Measurements from ENCODE around the gene DNHD1.

DNHD1 gene, protein sequence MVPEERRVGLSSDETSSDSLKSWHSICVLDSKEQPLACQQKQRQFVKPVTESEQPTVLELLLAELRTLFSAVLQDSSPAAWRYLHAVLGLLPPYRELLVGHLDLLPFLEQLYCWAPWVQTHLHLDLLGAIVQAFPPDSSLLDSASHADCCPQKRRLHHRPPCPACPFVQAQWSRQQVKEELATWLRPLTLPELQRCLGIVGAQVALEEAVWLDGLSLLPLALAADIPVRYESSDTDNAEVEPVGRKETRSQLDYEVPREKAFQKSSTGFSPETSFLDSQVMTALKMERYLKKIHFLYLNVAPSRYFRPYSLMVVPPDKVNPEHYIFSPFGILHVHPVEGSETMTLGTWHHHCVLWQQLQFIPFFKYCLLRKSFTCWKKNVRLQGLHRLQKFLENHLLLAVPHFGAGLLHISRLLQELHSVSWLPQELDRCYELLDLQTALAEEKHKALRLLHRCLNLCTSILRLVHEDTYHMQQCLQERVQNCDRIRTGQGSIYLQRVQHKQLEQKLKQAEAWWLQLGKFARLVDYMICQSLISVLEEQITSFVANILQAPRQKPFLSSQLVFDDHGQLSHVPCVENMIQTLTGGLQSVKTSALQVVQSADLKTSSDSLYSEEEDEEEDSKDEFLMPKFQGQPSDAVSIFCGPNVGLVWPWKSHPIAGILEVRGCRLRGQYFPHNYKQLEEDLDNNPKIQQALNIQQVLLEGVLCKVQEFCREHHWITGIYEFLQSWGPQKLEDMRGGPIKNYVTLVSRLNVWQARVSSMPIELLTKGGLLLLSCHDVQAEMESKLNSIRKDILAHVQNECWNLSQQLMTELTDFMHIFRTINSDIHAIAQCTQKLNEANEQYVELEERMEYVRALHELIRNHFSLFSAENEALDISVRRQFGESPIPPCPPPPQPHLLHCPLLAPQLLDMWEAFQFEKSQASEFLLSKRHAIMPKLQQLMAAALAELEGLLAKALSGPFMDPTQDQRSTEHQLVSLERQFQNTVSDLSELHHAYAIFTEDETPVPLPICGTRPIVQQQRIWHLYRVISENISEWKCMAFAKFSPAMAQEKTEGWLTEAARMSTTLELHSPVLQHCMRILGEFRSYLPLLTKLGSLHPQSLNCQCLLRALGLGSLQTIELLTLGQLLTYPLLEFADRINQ (N-terminal part only)

DNA sequence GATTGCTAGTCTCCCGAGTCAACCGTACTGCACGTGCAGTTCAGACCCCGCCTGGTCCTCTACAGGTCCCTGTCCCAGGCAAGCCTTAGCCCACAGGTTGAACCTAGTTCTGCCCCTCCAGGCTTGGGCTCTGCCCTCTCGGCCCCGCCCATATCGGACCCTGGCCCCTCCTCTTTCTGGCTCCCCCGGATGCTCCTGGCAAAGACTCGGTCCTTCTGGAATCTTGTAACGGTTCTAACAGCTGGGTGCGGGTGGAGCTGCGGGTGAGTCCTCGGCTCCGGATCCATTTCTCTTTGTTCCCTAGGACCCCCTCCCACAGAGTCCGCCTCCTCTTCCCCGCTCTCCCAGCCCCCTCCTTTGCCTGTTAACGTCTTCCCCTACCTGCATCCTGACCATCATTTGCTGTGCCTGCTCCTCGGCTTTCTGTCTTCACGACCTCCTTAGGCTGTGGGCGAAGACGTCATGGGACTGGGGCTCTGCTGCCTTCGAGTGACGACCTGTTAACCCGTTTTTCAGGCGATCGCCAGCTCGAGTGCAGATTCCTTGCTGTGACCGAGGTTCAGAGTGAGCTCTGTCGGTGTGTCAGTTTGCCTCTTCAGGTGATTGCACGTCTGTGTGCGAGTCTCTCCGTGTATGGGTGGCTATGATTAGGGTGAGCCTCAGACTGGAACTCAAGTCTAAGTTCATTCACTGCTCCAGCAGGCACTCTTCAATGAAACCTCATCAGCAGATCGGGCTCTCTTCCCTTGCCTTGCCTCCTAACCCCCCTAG lies at the start of gene DNHD1:
TSS of gene DNHD1 (plus strand) at position 212 of the 771 bp plus-strand sequence. CDS start 936 bp downstream, outside the sequence.
- no peak for DNase-seq

DNA sequence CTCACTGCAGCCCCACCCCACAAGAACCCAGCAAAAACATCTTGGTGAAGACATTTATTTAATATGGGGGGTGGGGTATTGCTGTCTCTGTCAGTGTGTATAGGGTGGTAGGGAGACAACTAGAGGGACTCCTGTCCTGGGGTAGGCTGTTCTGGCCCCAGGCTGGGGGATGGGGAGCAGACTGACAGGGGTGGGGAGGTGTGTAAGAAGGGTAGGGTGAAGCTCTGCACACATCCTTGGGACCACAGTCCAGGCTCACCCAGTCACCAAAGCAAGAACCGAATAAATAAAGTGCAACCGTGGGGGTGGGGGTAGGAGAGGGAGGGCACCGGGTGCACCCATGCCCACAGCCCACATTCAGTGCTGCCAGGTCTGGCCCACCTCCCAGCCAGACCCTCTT lies 48.5 kb upstream of the DNHD1 start:
- DNase-seq: no peak

DNA sequence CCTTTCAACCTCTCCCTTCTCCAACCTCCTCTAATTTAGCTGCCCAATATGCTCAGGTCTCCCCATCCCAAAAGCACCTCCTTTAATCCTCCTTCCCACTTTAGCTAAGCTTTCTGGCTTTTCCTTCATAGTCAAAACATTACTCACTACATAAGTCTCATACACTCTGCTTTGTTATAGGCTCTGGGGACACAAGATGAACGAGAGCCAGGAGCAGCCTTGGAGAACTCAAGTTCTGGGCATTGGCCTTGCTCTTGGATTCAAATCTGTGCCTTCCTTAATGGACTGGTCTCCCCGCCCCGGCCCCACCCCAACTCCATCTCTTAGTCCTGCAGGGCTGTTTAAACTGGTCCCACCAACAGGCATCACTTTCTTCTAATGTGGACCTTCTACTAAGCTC lies 44.9 kb upstream of the DNHD1 start:
- no peak for DNase-seq

DNA sequence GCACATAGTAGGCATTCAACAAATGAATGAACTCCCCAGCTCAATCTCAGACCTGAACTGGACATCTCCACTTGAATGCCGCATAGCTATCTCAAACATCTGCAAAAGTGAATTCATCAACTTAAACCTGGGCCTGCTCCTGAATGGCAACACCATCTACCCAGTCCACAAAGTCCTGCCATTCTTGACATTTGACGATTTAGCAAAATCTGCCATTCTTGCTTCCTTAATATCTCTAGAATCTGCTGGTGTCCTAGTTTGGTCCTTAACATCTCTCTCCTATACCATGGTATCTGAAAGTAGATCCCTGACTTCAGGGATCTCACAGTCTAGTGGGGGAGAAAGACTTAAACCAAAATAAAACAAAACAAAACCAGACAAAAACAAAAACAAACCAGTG lies 43.9 kb upstream of the DNHD1 start:
- no peak for DNase-seq

DNA sequence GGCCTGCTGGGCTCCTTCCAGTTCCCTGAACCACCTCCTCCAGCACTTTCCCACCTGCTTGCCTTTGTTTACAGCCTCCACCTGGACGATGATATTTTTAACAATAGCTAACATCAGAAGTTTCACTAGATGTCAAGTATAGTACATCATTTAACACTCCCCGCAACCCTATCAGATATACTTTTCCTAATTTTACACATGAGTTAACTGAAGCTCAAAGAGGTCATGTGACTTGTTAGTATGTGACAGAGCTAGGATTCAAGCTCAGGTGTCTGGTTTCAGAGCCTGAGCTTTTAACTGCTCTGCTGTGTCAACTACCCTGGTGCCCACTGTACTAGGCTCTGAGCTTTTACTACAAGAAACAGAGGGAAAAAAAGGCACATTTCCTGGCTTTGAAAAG lies 42.0 kb upstream of the DNHD1 start:
- no peak for DNase-seq

DNA sequence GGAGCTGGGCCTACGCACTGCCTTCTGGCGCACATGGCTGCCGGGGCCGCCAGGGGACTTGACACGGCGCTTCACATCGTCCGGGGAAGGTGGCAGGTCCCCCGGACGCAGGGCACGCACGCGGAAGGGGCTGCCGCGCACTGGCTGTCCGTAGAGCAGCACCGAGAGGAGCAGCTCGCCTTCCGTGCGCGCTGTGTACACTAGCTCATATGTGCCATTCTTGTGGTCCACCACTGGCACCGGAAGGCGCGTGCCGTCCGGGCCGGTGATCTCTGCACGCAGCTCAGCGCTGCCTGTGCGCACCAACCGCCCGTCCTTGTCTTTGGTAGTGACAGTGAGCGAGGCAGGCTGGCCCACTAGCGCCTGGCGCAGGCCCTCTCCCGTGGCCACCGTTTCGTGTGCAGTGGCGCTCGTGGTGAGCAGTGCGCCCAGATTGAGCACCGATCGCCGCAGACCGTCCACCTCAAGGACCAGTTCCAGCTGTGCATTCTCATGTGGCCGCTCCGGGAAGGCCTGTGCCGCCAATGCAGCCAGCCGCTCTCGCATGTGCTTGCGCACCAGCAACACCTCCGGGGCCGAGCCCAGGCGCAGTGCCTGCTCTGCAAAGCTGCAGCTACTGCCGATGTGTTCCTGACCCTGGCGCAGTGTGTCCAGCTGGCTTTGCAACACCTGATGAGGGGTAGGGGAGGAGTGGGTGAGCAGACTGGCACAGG lies 40.6 kb upstream of the DNHD1 start:
- DNase-seq: no peak

DNA sequence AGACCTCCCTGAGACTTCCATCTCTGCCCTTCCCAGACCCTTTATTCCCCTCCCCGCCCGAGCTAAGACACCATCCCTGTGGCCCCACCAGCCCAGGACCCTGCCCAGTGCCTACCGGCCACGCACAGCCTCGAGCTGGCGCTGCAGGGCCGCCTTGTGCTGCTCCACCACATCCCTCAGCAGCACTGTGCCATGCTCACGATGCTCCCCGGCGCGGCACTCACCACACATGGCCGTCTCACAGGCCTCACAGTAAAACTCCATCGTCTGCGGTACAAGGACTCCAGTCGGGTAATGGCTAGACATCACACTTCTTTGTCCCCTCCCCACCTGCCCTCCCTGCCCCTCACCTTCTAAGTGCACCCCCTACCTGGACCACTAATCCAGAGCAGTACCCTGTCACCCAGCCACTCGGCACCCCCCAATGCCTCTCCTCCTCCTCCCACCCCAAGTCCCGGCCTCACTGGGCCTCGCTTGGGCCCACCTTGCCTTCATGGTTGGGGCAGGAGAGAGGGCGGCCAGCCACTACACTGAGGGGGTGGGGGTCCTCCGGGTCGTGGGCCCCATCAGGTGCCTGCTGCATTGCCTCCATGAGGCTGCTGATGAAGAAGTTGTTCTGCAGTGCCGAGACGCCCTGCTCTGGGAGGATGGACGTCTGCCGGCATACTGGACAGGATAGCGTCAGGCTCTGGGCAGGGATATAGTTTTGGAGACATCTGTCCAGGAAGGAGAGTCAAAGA lies 39.3 kb upstream of the DNHD1 start:
- no peak for DNase-seq

DNA sequence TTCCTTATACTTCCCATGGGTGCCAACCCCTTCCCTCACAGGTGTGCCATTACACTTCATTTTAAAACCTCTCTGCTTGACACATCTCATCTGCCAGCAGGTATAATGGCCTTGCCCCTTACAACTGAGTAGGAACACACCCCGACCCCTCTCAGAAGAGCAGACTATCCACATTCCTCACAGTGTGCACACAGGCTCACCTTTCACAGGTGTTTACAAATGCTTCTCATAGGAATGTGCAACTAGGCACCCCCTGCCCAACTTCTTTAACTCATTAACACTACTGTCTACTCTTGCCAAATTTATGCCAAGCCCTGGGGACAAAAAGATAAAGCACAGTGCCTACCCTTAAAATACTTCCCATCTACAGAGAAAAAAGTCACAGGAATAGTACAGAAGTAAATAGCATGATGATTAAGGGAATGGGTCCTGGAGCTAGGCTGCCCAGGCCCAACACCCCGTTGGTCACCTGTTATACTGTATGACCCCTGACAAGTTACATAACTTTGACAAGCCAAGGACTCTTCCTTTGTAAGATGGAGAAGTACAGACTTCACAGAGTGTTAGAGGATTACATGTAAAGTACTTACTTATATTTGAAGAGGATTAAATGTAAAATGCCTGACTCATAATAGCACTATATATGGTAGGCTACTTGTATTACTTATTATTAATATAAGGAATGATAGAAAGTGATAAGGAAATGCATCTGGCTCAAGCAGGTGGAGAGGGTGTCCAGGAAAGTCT lies 38.6 kb upstream of the DNHD1 start:
- DNase-seq: no peak

DNA sequence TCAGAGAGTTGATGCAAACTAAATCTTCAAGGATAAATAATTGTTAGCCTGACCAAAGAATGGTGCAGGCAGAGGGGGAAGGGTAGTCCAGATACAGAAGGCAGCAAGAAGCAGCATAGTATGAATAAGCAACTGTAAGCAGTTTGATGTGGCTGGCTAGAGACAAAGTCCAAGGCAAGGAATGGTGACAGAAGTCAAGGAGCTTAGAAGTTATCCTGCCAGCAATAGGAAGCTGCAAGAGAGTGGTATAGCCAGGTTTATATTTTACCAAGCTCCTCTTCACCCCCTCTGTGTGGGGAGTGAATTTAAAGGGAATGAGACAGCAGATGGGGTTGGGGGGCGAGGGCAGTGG lies 38.0 kb upstream of the DNHD1 start:
- no peak for DNase-seq

DNA sequence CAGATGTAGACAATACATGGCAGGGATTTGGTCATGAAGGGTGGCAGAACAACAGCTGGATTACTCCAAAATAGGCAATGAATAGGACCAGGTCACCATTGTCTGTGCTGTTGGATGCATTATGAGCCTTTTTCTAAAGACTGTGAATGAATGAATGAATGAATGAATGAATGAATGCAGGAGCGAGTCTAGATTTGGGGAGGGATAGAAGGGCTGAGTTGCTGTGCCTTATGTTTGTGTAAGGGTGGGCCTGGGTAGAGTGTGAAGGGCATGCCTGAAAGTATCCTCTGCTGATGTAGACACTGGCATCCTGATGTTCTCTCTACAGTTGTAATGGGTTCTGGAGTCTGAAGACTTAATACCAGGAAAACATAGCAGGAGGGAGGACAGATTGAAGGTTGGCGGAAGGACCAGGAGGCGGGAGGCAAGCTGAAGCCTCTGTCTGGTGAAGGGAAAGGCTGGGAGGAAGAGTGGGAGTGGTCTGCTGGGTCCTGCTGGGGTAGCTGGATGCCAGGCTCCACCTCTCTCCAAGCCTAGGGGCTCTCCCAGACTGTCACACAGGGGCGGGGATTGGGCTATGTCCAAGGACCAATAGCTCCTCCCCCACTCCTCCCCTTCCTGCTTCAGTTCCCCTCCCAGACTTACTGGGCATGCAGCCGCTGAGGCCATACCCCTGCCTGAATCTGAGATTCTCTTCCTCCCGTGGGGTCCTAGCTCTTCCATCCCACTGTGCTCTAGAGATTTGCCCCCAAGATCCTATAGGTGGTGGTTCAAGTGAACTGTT lies 28.2 kb upstream of the DNHD1 start:
- no peak for DNase-seq

DNA sequence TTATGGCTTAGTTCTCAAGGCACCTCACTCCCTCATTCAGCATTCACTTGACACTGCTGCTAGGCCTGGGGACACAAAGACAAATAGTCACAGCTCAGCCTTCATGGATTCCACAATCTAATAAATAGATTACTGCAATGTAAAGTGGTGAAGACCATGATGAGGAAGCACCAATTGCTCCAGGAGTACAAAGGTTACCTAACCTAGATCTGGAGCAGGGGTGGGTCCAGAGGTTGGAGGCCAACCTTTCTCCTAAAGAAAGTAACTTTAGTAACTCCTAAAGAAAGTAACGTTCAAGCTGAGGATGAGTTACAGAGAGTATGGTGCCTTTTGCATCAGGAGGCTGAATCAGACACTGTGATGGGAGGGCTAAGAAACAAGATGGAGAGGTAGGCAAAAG lies 27.5 kb upstream of the DNHD1 start:
- DNase-seq: no peak

DNA sequence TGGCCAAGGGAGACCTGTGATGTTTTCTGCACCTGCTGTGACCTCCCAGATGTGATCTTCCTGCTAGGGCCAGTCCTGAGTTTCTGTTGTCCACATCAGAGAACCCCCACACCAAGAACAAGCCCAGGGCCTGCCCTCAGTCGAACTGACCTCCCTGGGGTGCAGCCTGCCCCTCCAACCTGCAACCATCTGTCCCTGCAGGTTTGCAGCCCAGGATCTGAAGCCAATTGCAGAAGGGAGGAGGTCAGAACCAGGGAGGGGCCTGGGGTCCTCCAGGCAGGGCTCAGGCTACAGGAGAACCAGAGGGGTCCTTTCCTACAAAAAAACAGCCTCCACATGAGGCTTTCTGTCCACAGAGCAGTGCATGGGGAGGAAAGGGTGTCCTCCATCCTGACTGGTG lies 24.1 kb upstream of the DNHD1 start:
- DNase-seq: no peak

DNA sequence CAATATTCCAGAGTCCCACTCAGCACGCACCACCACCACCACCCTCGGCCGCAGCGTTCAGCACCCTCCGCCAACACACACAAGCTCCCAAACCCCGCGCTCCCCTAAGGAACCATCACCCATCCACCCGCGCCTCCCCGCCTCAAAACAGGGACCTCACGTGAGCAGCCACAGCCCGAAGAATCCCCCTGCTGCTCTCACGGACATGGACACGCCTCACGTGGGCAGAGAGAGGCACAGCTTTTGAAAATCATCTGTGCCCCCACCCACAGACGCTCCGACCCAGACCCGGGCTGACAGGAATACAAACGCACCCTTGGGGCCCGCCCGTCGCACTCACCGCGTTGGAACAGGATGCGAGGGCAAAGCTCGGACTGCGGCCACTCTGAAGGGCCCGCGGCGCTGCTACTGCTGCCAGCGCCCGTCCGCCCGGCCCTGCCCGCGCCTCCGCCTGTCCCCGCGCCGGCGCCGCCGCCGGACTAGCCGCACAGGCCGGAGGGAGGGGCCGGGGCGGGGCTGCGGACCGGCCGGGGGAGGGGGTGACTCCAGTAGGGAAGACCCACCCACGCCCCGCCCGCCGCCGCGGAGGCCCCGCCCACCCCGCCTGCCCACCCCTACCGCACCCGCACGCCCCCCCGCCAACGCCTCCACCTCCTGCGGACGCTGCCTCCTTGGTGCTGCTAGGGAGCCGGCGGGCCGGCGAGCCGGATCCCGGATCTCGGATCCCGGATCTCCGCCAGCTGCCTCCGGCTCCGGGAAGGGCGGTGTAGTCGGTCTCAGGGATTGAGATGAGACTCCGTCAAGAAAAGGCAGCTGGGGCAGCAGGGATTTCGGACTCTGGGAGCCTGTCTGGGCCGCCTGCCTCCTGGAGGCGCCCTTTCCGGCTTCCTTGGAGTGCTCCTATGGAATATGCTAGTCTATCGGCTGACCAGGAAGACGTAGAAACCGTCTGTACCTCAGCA lies 23.3 kb upstream of the DNHD1 start, which contains the start of gene TRIM3:
TSS of gene TRIM3 (minus strand) at position 491 of the 962 bp plus-strand sequence. CDS start 8,246 bp downstream, outside the sequence.
- DNase-seq: peak; percentile 94

DNA sequence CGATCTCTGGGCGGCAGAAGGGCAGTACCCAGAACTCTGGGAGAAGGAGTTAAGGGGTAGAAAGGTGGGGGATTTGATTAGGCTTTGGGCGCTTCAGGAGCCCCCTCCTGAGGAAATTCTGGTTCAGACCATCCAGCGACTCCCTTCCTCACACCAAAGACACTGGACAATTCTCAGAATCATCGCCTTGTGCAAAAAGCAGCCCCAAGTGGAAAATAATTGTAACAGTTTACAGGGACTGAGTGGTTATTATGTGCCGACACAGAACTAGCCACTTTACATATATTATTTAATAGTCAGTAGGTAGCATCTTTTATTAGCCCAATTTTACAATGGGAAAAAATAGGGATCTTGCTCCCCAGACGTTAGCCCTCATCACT lies 22.7 kb upstream of the DNHD1 start:
- no peak for DNase-seq

DNA sequence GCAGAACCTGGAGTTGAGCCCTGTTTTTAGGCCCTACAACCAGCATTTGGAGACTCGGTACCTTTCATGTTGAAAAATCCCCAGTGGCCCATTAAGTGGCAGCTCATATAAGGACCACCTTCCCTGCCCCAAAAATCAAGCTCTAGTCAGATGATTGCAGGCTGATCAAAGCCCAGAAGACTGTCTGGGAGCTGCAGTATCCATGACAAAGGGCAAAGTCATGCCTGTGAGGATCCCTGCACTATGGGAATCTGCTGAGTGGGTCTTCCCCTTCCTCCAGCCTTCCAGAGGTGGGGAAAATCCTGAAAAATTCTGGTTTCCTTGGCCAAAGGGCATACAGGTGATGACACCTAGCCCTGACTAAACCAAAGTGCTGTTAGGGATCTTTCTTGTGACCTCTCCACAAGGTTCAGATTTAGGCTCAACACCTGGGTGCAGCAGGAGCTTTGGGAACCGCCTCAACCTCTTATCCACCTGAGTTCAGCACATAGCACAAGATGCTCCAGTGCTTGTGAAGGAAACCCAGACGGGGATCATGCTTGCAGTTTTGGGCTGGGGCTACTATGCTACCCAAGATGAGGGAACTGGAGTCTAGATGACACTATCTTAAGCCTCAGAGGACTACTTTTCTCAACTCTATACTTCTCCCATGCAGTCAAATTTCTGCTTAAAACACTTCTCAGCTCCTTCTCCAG lies 22.1 kb upstream of the DNHD1 start:
- DNase-seq: no peak

DNA sequence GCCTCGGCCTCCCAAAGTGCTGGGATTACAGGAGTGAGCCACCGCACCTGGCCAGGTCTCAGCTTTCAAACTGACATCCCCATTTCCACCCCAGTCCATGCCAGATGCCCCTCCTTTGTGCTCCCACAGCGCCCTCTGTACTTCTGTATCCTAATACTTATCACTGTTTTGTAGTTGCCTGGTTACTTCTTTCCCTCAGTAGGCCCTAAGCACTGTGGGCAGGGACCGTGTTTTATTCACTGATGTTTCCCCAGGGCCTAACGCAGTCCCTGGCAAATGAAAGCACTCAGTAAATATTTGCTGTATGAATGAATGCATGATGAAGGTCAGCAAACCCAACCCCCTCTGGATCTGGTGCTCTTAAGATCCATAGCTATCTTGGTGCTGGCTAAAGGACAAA lies 21.1 kb upstream of the DNHD1 start:
- DNase-seq: no peak

DNA sequence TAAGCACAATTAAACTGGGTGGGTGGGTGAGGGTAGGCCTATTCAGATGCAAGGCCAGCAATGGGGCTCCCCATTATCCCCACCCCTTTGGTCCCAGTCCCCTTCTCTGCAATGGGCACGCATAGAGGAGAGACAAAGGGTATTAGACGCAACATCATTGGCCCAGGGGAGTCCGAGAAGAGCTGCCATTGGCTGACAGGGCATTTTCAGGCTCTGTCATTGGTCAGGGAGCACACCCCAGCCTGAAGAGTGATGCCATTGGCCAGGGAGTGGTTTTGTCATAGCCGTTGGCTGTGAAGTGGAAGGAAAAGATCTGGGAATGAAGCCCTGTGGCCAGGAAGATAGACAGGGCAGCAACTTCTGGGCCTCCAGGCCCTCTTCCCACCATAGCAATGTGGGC lies 20.5 kb upstream of the DNHD1 start:
- no peak for DNase-seq
